A673 (cell line): ENCODE results near the gene RETREG2. TPM values are rescaled to one million over a fixed set of nuclear protein-coding genes. Genes with fewer than 3 reads are reported as not detected.

Source experiments
- BruUV-seq: library from RNA; stranded (reverse); fragments of 400-500 nt; replicated peaks from 2 replicates; lab custom pipeline; 2021; lab: Mats Ljungman, UMichigan
- CTCF ChIA-PET: fragments of 300-600 bp; sonication (Branson Sonifier 250); formaldehyde crosslinking; loops from one replicate; lab custom pipeline; 2022; ENCODE audit warnings: antibody characterized with exemption; lab: Charles Lee
- POLR2A ChIA-PET: fragments of 300-600 bp; sonication (Branson Sonifier 250); formaldehyde crosslinking; loops from one replicate; lab custom pipeline; 2022; ENCODE audit warnings: antibody characterized with exemption; ENCODE audit not compliant: low non-redundant PET; lab: Charles Lee
- DNase-seq: peaks from one replicate; pipeline ENCODE4 v3.0.0-alpha.2; 2015; ENCODE audit warnings: low spot score
- H3K27ac ChIP-seq: fragments of 200-600 bp; sonication (generic); 2 replicates; pipeline ENCODE4 v1.5.1; 2016; ENCODE audit warnings: mixed run types, low read depth, mild to moderate bottlenecking, mixed read lengths, antibody characterized with exemption, low read length; ENCODE audit not compliant: poor library complexity, severe bottlenecking
- H3K27me3 ChIP-seq: fragments of 200-600 bp; sonication (generic); replicated peaks from 2 replicates; pipeline ENCODE4 v1.6.1; 2017; ENCODE audit warnings: mixed run types, low read depth, mild to moderate bottlenecking, mixed read lengths, antibody characterized with exemption, low read length; ENCODE audit not compliant: insufficient read depth, poor library complexity
- H3K36me3 ChIP-seq: fragments of 200-600 bp; sonication (generic); 2 replicates; pipeline ENCODE4 v1.6.1; 2016; ENCODE audit warnings: mixed run types, mild to moderate bottlenecking, mixed read lengths, antibody characterized with exemption, low read length; ENCODE audit not compliant: insufficient read depth, poor library complexity, severe bottlenecking
- H3K4me1 ChIP-seq: fragments of 200-600 bp; sonication (generic); 2 replicates; pipeline ENCODE4 v1.6.1; 2017; ENCODE audit warnings: mixed run types, mild to moderate bottlenecking, mixed read lengths, antibody characterized with exemption, low read length; ENCODE audit not compliant: insufficient read depth, poor library complexity, severe bottlenecking
- H3K4me3 ChIP-seq: fragments of 200-600 bp; sonication (generic); 2 replicates; pipeline ENCODE4 v1.5.1; 2016; ENCODE audit warnings: low read depth, mixed run types, mild to moderate bottlenecking, mixed read lengths, low read length; ENCODE audit not compliant: poor library complexity, severe bottlenecking
- H3K9me3 ChIP-seq: fragments of 200-600 bp; sonication (generic); 2 replicates; pipeline ENCODE4 v1.6.1; 2016; ENCODE audit warnings: mixed run types, low read depth, mild to moderate bottlenecking, mixed read lengths, antibody characterized with exemption, low read length; ENCODE audit not compliant: poor library complexity, severe bottlenecking
- EZH2 ChIP-seq: fragments of 200-600 bp; sonication (generic); IDR thresholded peaks from 2 replicates; pipeline ENCODE4 v1.6.1; 2017; ENCODE audit warnings: borderline replicate concordance, low read depth, mild to moderate bottlenecking, mixed read lengths, antibody characterized with exemption, low read length; ENCODE audit not compliant: poor library complexity, severe bottlenecking
- intact Hi-C: fragments of 100-400 bp; cut with micrococcal nuclease; formaldehyde crosslinking; loops from one replicate; pipeline ENCODE4 v1.10.0; 2022; ENCODE audit not compliant: unreplicated experiment
- total RNA-seq: library from RNA; stranded (reverse); gene quantifications from 2 replicates; pipeline ENCODE4 v1.2.3, GENCODE V29; 2021
- TF ChIP-seq, protein P1 (sequence below): fragments of 300-800, 200-600 bp; sonication (generic); conservative IDR thresholded peaks from 2 replicates; pipeline ENCODE4 v1.5.1; 2017; ENCODE audit warnings: low read depth, mild to moderate bottlenecking, antibody characterized with exemption, low read length, moderate library complexity, mixed read lengths

The RETREG2 gene
- total RNA-seq, 1 experiment from 2014 or later, result 59.0 TPM

GRCh38 chr2:219209236-219210195, 31.4 kb downstream of the RETREG2 start:
- POLR2A ChIA-PET, result interaction anchor here (0.6 kb wide), 1 partner anchor 20 kb away, joined by 4 read pairs; no protein-coding TSS in a partner anchor
- BruUV-seq, result no TSS peak
- Histone ChIP-seq H3K4me3 (no peak overlapping the region), H3K36me3 (peaks cover 50% of the 10 kb centered on the region), H3K27ac (peak overlapping the region; percentile 68), H3K27me3 (no peaks in the 10 kb centered on the region), H3K4me1 (peaks cover 15% of the 10 kb centered on the region), H3K9me3 (no peaks in the 10 kb centered on the region)
- intact Hi-C loops, result no loop called here
- CTCF ChIA-PET, result no interaction called here
- DNase-seq, result no peak
- no peak for TF ChIP-seq EZH2
- TF ChIP-seq, protein P1, sequence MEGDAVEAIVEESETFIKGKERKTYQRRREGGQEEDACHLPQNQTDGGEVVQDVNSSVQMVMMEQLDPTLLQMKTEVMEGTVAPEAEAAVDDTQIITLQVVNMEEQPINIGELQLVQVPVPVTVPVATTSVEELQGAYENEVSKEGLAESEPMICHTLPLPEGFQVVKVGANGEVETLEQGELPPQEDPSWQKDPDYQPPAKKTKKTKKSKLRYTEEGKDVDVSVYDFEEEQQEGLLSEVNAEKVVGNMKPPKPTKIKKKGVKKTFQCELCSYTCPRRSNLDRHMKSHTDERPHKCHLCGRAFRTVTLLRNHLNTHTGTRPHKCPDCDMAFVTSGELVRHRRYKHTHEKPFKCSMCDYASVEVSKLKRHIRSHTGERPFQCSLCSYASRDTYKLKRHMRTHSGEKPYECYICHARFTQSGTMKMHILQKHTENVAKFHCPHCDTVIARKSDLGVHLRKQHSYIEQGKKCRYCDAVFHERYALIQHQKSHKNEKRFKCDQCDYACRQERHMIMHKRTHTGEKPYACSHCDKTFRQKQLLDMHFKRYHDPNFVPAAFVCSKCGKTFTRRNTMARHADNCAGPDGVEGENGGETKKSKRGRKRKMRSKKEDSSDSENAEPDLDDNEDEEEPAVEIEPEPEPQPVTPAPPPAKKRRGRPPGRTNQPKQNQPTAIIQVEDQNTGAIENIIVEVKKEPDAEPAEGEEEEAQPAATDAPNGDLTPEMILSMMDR, result no peak

DNA sequence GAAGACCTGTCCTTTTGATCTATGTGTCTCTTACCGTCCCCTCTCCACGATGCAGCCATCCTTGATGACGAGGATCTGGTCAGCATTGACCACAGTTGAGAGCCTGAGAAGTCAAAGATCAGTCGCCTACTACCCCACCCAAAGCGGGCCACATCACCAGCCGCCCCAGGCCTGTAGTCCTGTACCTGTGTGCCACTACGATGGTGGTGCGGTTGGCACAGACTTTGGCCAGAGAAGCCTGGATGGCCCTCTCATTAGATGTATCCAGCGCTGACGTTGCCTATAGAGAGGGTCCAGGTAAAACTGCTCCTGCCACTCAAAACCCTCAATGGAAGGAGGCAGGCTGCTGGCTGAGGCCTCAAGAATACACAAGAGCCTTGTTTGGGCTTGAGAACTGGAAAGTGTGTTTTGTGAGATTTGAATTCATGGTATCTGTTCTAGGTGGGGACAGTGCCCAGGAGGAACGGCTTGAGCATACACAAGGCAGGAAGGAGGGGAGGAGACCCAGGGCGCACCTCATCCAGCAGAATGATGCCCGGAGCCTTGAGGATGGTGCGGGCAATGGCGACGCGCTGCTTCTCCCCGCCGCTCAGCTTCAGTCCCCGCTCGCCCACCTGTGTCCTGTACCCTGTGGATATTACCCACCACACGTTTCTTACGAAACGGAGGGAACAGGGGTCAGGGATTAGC, 32.3 kb downstream of the RETREG2 start:
- H3K27ac ChIP-seq, result no peak overlapping the region
- TSS peak; percentile 3 for BruUV-seq
- TF ChIP-seq EZH2, result no peak
- TF ChIP-seq, protein P1, result no peak
- DNase-seq, result no peak
- no peak overlapping the region for H3K4me3 ChIP-seq
- intact Hi-C loops, result no loop called here
- no peaks in the 10 kb centered on the region for H3K9me3 ChIP-seq
- ChIA-PET POLR2A (no interaction called here), CTCF (no interaction called here)
- H3K4me1 ChIP-seq, result peaks cover 15% of the 10 kb centered on the region
- no peaks in the 10 kb centered on the region for H3K27me3 ChIP-seq
- H3K36me3 ChIP-seq, result peaks cover 59% of the 10 kb centered on the region

GRCh38 chr2:219210886-219211362, 32.8 kb downstream of the RETREG2 start:
- no peaks in the 10 kb centered on the region for H3K27me3 ChIP-seq
- H3K36me3 ChIP-seq, result peaks cover 62% of the 10 kb centered on the region
- H3K4me1 ChIP-seq, result peaks cover 15% of the 10 kb centered on the region
- no TSS peak for BruUV-seq
- POLR2A ChIA-PET, result no interaction called here
- intact Hi-C loops, result no loop called here
- TF ChIP-seq EZH2, result no peak
- TF ChIP-seq, protein P1, result no peak
- no peak overlapping the region for H3K27ac ChIP-seq
- no peak overlapping the region for H3K4me3 ChIP-seq
- CTCF ChIA-PET, result interaction anchor here (0.8 kb wide), 1 partner anchor 39 kb away, joined by 7 read pairs; no protein-coding TSS in a partner anchor
- H3K9me3 ChIP-seq, result no peaks in the 10 kb centered on the region
- DNase-seq, result no peak
